Tongue (tissue), 2 donors: ENCODE data around the gene ZNF550. TPM values are rescaled to one million over a fixed set of nuclear protein-coding genes. Genes with fewer than 3 reads are reported as not detected.
"Not testable (repeated sequence)": the region's sequence is repeated elsewhere in the genome, so short reads cannot be mapped to it uniquely, and the experiment has no call there.

Experiments
- DNase-seq: peaks from one replicate; pipeline ENCODE4 v3.0.0-alpha.2; 2015
- total RNA-seq: library from RNA; depleted of rRNA; stranded (reverse); fragments of >200 nt; gene quantifications from one replicate; pipeline ENCODE4 v1.2.3, GENCODE V29; 2014

Gene ZNF550
- total RNA-seq, 1 donor from 2014 or later = 15.1 TPM

- peak; percentile 96 for DNase-seq
Observed at GRCh38 chr19:57527136-57527881, 32.4 kb downstream of the ZNF550 start, which contains the start of gene ZNF549. Gene ZNF549, plus strand, starts transcription at chr19:57527356. Its CDS starts 218 bp downstream, at chr19:57527574.

DNA sequence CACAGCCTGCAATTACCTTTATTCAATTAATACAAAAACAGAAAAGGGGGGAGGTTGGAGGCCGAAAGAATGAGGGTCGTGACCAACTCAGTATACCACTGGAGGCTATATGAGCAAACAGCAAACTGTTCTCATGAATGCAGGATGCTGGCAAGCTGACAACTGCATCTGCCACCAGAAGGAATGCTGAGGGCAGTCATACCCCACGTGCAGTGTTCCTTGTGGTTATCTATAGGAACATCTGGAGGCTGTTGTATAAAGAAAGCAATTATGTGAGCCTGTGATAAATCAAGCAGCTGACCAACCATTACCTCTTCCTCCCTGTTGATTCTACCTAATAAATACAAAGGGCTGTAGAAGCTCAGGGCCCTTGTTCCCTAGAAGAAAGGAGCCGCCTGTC lies 41.6 kb downstream of the ZNF550 start:
- DNase-seq = not testable (repeated sequence)

- no peak for DNase-seq
Observed at GRCh38 chr19:57515255-57515654, 44.4 kb downstream of the ZNF550 start.

- no peak for DNase-seq
Observed at GRCh38 chr19:57512845-57513244, 46.8 kb downstream of the ZNF550 start.

GRCh38 chr19:57511484-57511883 lies 48.2 kb downstream of the ZNF550 start:
- DNase-seq = no peak

- no peak for DNase-seq
Observed at GRCh38 chr19:57506163-57506562, 53.5 kb downstream of the ZNF550 start.

- peak; percentile 4 for DNase-seq
Observed at GRCh38 chr19:57500400-57500799, 59.3 kb downstream of the ZNF550 start.

- DNase-seq = peak; percentile 98
Observed at GRCh38 chr19:57499680-57500395, 59.8 kb downstream of the ZNF550 start, which contains the start of gene ZNF773. Gene ZNF773, plus strand, starts transcription at chr19:57499938. Its CDS starts 143 bp downstream, at chr19:57500081.

GRCh38 chr19:57499332-57499679 lies 60.4 kb downstream of the ZNF550 start:
- not testable (repeated sequence) for DNase-seq

DNA sequence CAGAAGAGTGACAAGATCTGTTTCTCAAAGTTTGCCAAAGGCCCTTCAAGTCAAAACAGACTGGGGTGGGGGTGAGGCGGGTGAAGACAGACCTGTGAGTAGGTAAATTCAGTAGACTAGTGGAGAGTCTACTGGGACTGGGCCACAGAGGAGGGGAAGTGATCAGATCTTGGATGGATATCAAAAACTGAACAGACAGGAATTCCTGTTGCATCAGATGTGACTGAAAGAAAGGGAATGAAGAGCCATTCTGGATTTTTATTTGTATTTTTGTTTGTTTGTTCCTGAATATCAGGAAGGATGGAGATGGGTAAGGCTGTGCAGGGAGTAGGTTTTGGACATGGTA lies 71.4 kb downstream of the ZNF550 start:
- DNase-seq = not testable (repeated sequence)

GRCh38 chr19:57487477-57488298 lies 72.0 kb downstream of the ZNF550 start, which contains the start of gene ZNF419:
Gene ZNF419, plus strand, starts transcription at chr19:57487750. Its CDS starts 201 bp downstream, at chr19:57487951.
- peak; percentile 96 for DNase-seq

Other genes starting within 250 kb of the ZNF550 start
- 19.2 TPM for gene ZNF543, start 239.4 kb downstream of the ZNF550 start, total RNA-seq
- 13.5 TPM for gene ZNF304, start 208.6 kb downstream of the ZNF550 start, total RNA-seq
- gene TRAPPC2B, start 196.3 kb downstream of the ZNF550 start, total RNA-seq = 15.8 TPM
- 4.9 TPM for gene ZNF547, start 196.3 kb downstream of the ZNF550 start, total RNA-seq
- gene ZNF548, start 170.0 kb downstream of the ZNF550 start, total RNA-seq = 43.4 TPM
- gene ZNF17, start 148.7 kb downstream of the ZNF550 start, total RNA-seq = 22.5 TPM
- gene ZNF749, start 124.5 kb downstream of the ZNF550 start, total RNA-seq = 15.8 TPM
- 1.2 TPM for gene VN1R1, start 102.7 kb downstream of the ZNF550 start, total RNA-seq
- 25.2 TPM for gene ZNF772, start 82.3 kb downstream of the ZNF550 start, total RNA-seq
- 12.0 TPM for gene ZNF419, start 72.1 kb downstream of the ZNF550 start, total RNA-seq
- gene ZNF773, start 59.9 kb downstream of the ZNF550 start, total RNA-seq = 34.7 TPM
- gene ZNF549, start 32.5 kb downstream of the ZNF550 start, total RNA-seq = 9.3 TPM
- gene ZNF416, start 19.0 kb upstream of the ZNF550 start, total RNA-seq = 5.4 TPM
- 11.2 TPM for gene ZIK1, start 24.3 kb upstream of the ZNF550 start, total RNA-seq
- 5.1 TPM for gene ZNF530, start 40.0 kb upstream of the ZNF550 start, total RNA-seq
- 23.3 TPM for gene ZNF134, start 54.4 kb upstream of the ZNF550 start, total RNA-seq
- gene ZNF211, start 73.3 kb upstream of the ZNF550 start, total RNA-seq = 19.0 TPM
- gene ZSCAN4, start 109.1 kb upstream of the ZNF550 start, total RNA-seq = not detected
- gene ZNF551, start 122.1 kb upstream of the ZNF550 start, total RNA-seq = 18.9 TPM
- 13.1 TPM for gene ZNF154, start 149.3 kb upstream of the ZNF550 start, total RNA-seq
- 8.4 TPM for gene ZNF671, start 167.8 kb upstream of the ZNF550 start, total RNA-seq
- 22.4 TPM for gene ZNF776, start 187.0 kb upstream of the ZNF550 start, total RNA-seq
- gene ZNF586, start 209.8 kb upstream of the ZNF550 start, total RNA-seq = 29.4 TPM